GM13977 (cell line): ENCODE data around the gene KLHL26.

Experiments
- DNase-seq: peaks from one replicate; pipeline ENCODE4 v3.0.0; 2012; ENCODE audit warnings: low spot score
- in situ Hi-C: fragments of 300-500 bp; cut with MboI; formaldehyde crosslinking; loops from one replicate; pipeline ENCODE4 v1.12.0; 2022; ENCODE audit warnings: low sequenced_read_pairs, low pct_unique_long_range_greater_than_20kb, mixed read lengths, inconsistent platforms; ENCODE audit not compliant: unreplicated experiment
- TF ChIP-seq, protein P1 (sequence below): IDR thresholded peaks from 2 replicates; pipeline ENCODE4 v1.5.1; 2012; ENCODE audit warnings: mild to moderate bottlenecking, control low read depth; ENCODE audit not compliant: insufficient read depth; ENCODE audit errors: extremely low read depth, missing control alignments

KLHL26 gene

GRCh38 chr19:18636969-18637629 is at the start of gene KLHL26:
TSS of gene KLHL26 (plus strand) at chr19:18637028. CDS start at chr19:18637055, 27 bp downstream.
- DNase-seq: no peak
- TF ChIP-seq, protein P1, sequence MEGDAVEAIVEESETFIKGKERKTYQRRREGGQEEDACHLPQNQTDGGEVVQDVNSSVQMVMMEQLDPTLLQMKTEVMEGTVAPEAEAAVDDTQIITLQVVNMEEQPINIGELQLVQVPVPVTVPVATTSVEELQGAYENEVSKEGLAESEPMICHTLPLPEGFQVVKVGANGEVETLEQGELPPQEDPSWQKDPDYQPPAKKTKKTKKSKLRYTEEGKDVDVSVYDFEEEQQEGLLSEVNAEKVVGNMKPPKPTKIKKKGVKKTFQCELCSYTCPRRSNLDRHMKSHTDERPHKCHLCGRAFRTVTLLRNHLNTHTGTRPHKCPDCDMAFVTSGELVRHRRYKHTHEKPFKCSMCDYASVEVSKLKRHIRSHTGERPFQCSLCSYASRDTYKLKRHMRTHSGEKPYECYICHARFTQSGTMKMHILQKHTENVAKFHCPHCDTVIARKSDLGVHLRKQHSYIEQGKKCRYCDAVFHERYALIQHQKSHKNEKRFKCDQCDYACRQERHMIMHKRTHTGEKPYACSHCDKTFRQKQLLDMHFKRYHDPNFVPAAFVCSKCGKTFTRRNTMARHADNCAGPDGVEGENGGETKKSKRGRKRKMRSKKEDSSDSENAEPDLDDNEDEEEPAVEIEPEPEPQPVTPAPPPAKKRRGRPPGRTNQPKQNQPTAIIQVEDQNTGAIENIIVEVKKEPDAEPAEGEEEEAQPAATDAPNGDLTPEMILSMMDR: no peak
- in situ Hi-C loops: no loop called here

- TF ChIP-seq, protein P1: no peak
- in situ Hi-C loops: no loop called here
- no peak for DNase-seq
These were observed 49.3 kb upstream of the KLHL26 start for GRCh38 chr19:18587561-18587960.

DNA sequence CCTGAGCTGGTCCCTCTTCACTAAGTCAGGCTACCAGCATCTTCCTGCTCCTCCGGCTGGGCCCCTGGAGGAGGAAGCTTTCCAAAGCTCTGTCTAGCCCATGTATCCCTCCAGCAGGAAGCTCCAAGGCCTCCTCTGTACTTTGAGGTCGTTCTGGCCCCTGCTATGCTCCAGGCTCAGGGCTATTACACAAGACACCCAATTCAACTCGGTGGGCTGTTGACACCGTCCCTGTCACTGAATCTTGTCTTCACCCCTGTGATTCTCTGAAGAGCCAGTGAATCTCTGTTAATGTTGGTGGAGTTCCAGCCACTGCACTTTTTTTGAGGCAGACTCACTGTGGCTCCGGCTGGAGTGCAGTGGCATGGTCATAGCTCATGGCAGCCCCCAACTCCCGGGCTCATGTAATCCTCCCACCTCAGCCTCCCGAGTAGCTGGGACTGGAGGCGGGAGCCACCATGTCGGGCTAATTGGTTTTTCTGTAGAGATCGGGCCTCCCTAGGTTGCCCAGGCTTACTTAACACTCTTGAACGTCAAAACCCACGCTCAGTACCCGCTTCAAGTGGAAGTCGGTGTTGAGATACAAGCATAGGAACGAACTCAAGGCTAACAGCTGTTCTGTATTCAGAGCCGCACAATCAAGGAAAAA is 48.7 kb upstream of the KLHL26 start:
- no peak for DNase-seq
- TF ChIP-seq, protein P1: no peak
- in situ Hi-C loops: no loop called here

GRCh38 chr19:18588611-18589379 is 48.0 kb upstream of the KLHL26 start, which contains the start of gene REX1BD:
TSS of gene REX1BD (plus strand) at chr19:18588798. CDS start at chr19:18588802, 4 bp downstream.
- TF ChIP-seq, protein P1: peak; percentile 97
- DNase-seq: peak; percentile 88
- in situ Hi-C loops: no loop called here

GRCh38 chr19:18589380-18590272 is 47.2 kb upstream of the KLHL26 start:
- peak; percentile 82 for DNase-seq
- TF ChIP-seq, protein P1: peak; percentile 32
- in situ Hi-C loops: no loop called here
